Adrenal gland (tissue), 12 donors: ENCODE measurements around the gene ETF1. TPM values are rescaled to one million over a fixed set of nuclear protein-coding genes. Genes with fewer than 3 reads are reported as not detected.

Experiments
- DNase-seq, 7 donors: peaks; one replicate each; pipeline ENCODE4 v3.0.0-alpha.2; 2019 to 2020
- H3K27ac ChIP-seq, 5 donors: fragments of 200-600 bp; sonication (generic) in 4 of 5; 1 replicate in 3 of 5; 2 replicates in 2 of 5; pipeline versions ENCODE4 v1.5.1 to v1.8.0; 2016 to 2020; ENCODE audit warnings: mild to moderate bottlenecking in 1 of 5
- H3K27me3 ChIP-seq: fragments of 200-600 bp; 2 replicates; pipeline ENCODE4 v1.8.0; 2021
- H3K36me3 ChIP-seq, 2 donors: fragments of 200-600 bp; replicated peaks in 1 of 2; 1 replicate in 1 of 2; 2 replicates in 1 of 2; pipeline versions ENCODE4 v1.5.1 to v1.8.0; 2018 to 2022
- H3K4me1 ChIP-seq, 2 donors: fragments of 200-600 bp; replicated peaks in 1 of 2; 1 replicate in 1 of 2; 2 replicates in 1 of 2; pipeline versions ENCODE4 v1.5.1 to v1.8.0; 2018 to 2021
- H3K4me3 ChIP-seq, 4 donors: fragments of 200-600 bp; sonication (generic) in 3 of 4; one replicate each; pipeline ENCODE4 v1.5.1; 2016 to 2018
- H3K9me3 ChIP-seq, 3 donors: fragments of 200-600 bp; sonication (generic) in 1 of 3; replicated peaks in 1 of 3; 1 replicate in 2 of 3; 2 replicates in 1 of 3; pipeline versions ENCODE4 v1.5.1 to v1.8.0; 2016 to 2021
- POLR2A ChIP-seq, 2 donors: fragments of 450-650 bp; IDR thresholded peaks; one replicate each; pipeline ENCODE4 v1.6.1; 2017; ENCODE audit warnings: antibody characterized with exemption in 2 of 2, mild to moderate bottlenecking in 2 of 2, moderate library complexity in 1 of 2
- WGBS, 4 donors: extraction: QIAGEN DNeasy Blood & Tissue Kit in 2 of 4; methylation state at CpG; one replicate each; pipeline versions ENCODE4 v1.1.5 to v1.1.7; 2013 to 2017; 5-methylcytosine and 5-hydroxymethylcytosine counted together
- intact Hi-C, 2 donors: fragments of 100-400 bp; cut with DNase I; formaldehyde crosslinking; loops; one replicate each; pipeline versions ENCODE4 v1.14.1 to v1.15.0; 2022 to 2023
- polyA plus RNA-seq, 3 donors: library from polyadenylated mRNA; stranded (reverse); fragments of 200-250 nt in 2 of 3; fragments of 350-450 nt in 1 of 3; fragmentation: Illumina TruSeq in 1 of 3; extraction: RNeasy Lipid Tissue Mini Kit (QIAGEN cat#74804) in 1 of 3; gene quantifications; one replicate each; pipeline ENCODE4 v1.2.3, GENCODE V29; 2013 to 2014
- total RNA-seq, 9 donors: library from RNA; depleted of rRNA in 4 of 9; stranded (reverse); fragments of >200 nt in 4 of 9; fragments of 120-200 nt in 1 of 9; fragmentation: NEBNext Ultra II Directional in 1 of 9; extraction: Animal tissue kit (Norgen Biotek cat#: 25700) in 1 of 9; gene quantifications; one replicate each; pipeline versions ENCODE4 v1.1.0 to v1.2.4, GENCODE V29; 2013 to 2023
- TF ChIP-seq, protein P1 (sequence below), 6 experiments: fragments of 450-650 bp in 4 of 6; fragments of 200-600 bp in 2 of 6; sonication (generic) in 1 of 6; IDR thresholded peaks; 1 replicate in 5 of 6; 2 replicates in 1 of 6; pipeline versions ENCODE4 v1.5.1 to v1.8.0; 2016 to 2021; ENCODE audit warnings: antibody characterized with exemption in 6 of 6, mild to moderate bottlenecking in 2 of 6, moderate library complexity in 1 of 6
- donor health status: healthy with polysubstance abuse.
- donor health status: Bipolar disorder and iron deficiency.
- donor health status: DM: yes; HTN: yes; CAD: no.
- donor health status: DM: no; HTN: no; CAD: no.
- donor health status: DM: no; HTN: no; CAD: no.
- donor health status: DM: yes; HTN: yes; CAD: no.

Gene ETF1
- total and polyA plus RNA-seq, 12 donors, result 25.4 to 178 (median 72.3) TPM

GRCh38 chr5:138549414-138549813 is 6.4 kb upstream of the ETF1 start:
- intact Hi-C loops, result loop anchor here in 1 of 2 donors (5.0 kb wide), 1 partner anchor 97 kb away; no protein-coding TSS in a partner anchor
- no peak for DNase-seq
- Histone ChIP-seq H3K4me3 (no peak overlapping the region), H3K36me3 (peaks cover 0 to 9% of the 10 kb centered on the region in 2 donors), H3K9me3 (no peaks in the 10 kb centered on the region), H3K27ac (no peak overlapping the region), H3K27me3 (no peaks in the 10 kb centered on the region), H3K4me1 (peaks cover 20 to 42% of the 10 kb centered on the region in 2 donors)
- WGBS, 4 donors, result 92 to 99% (median 93%) methylated on average over 5 of the region's 5 CpGs
- no peak for TF ChIP-seq POLR2A (IDR thresholded peaks at IDR 0.05)
- TF ChIP-seq, protein P1, sequence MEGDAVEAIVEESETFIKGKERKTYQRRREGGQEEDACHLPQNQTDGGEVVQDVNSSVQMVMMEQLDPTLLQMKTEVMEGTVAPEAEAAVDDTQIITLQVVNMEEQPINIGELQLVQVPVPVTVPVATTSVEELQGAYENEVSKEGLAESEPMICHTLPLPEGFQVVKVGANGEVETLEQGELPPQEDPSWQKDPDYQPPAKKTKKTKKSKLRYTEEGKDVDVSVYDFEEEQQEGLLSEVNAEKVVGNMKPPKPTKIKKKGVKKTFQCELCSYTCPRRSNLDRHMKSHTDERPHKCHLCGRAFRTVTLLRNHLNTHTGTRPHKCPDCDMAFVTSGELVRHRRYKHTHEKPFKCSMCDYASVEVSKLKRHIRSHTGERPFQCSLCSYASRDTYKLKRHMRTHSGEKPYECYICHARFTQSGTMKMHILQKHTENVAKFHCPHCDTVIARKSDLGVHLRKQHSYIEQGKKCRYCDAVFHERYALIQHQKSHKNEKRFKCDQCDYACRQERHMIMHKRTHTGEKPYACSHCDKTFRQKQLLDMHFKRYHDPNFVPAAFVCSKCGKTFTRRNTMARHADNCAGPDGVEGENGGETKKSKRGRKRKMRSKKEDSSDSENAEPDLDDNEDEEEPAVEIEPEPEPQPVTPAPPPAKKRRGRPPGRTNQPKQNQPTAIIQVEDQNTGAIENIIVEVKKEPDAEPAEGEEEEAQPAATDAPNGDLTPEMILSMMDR (IDR thresholded peaks at IDR 0.05), result no peak

DNA sequence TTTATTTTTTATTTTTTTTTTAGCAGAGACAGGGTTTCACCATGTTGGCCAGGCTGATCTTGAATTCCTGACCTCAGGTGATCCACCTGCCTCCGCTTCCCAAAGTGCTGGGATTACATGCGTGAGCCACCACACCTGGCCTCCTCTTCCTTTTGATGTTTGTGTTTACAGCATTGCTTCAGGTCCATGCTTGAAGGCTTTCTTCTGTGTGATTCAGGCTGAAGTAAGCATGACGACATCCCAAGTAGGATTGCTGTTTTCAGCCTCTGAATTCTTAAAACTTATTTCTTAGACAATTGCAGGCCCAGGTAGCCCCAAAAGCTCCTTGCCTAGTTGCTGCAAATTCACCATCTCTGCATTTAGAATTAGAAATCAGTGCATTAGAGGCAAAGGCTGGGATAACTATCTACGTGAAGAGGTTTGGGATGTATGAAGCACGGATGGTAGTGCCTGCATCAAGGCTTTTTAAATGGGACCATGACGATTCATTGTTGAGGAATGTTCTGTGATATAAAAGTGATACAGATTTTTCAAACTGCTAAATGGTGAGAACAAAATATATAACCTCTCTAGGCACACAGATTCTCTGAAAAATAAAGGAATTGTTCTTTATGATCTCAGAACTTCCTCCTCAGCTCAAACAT is 3.0 kb upstream of the ETF1 start:
- H3K4me1 ChIP-seq, result peaks cover 33 to 56% of the 10 kb centered on the region in 2 donors
- intact Hi-C loops, result loop anchor here in 1 of 2 donors (5.0 kb wide), 1 partner anchor 94 kb away; no protein-coding TSS in a partner anchor
- no peaks in the 10 kb centered on the region for H3K9me3 ChIP-seq
- no peaks in the 10 kb centered on the region for H3K27me3 ChIP-seq
- no peaks in the 10 kb centered on the region for H3K36me3 ChIP-seq
- peak overlapping the region in 3 of 5 donors; percentile 46 to 100 (median 96) for H3K27ac ChIP-seq
- DNase-seq, result no peak
- no peak for TF ChIP-seq POLR2A (IDR thresholded peaks at IDR 0.05)
- TF ChIP-seq, protein P1 (IDR thresholded peaks at IDR 0.05), result no peak
- H3K4me3 ChIP-seq, result peak overlapping the region in 1 of 4 donors; percentile 95
- 60 to 74% (median 68%) methylated on average over 6 of the region's 6 CpGs for WGBS, 4 donors

GRCh38 chr5:138544181-138545134 is 1.4 kb upstream of the ETF1 start:
- peak in 1 of 2 donors; percentile 45 for TF ChIP-seq POLR2A (IDR thresholded peaks at IDR 0.05)
- TF ChIP-seq, protein P1 (IDR thresholded peaks at IDR 0.05), result no peak
- 47 to 53% (median 49%) methylated on average over 15 to 16 of the region's 16 CpGs for WGBS, 4 donors
- no peaks in the 10 kb centered on the region for H3K9me3 ChIP-seq
- peak overlapping the region; percentile 46 to 96 (median 76) for H3K4me3 ChIP-seq
- H3K27ac ChIP-seq, result peak overlapping the region; percentile 96 to 100 (median 99)
- peaks cover 41 to 72% of the 10 kb centered on the region in 2 donors for H3K4me1 ChIP-seq
- peak; percentile 51 to 71 (median 58) for DNase-seq
- intact Hi-C loops, result loop anchor here (5.0 kb wide), 2 partner anchors 87 to 92 kb away; no protein-coding TSS in a partner anchor
- H3K36me3 ChIP-seq, result no peaks in the 10 kb centered on the region
- H3K27me3 ChIP-seq, result no peaks in the 10 kb centered on the region

DNA sequence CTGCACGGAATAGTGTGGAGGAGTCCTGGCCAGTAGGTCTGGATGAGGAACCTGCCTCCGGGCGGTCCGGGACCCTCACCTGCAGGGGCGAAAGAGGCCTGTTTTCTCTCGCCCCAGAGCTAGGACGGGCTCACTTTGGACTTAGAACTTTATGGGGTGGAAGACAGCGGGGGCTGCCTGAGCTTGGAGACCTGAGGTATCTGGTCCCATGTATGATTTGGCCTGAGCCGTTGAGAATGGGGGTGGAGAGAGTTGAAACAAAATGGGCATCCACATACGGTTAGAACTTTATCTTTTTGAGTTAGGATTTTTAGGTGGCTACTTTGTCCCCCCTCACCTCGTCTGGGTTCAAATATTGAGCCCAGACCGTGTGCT is 681 bp upstream of the ETF1 start:
- no peak for DNase-seq
- Histone ChIP-seq H3K9me3 (no peaks in the 10 kb centered on the region), H3K27ac (peak overlapping the region; percentile 96 to 100 (median 99)), H3K27me3 (no peaks in the 10 kb centered on the region), H3K36me3 (no peaks in the 10 kb centered on the region), H3K4me3 (peak overlapping the region; percentile 46 to 96 (median 76)), H3K4me1 (peaks cover 48 to 77% of the 10 kb centered on the region in 2 donors)
- TF ChIP-seq POLR2A (IDR thresholded peaks at IDR 0.05), result peak; percentile 74 to 86
- TF ChIP-seq, protein P1 (IDR thresholded peaks at IDR 0.05), result peak in 1 of 6 experiments; percentile 21
- intact Hi-C loops, result loop anchor here in 1 of 2 donors (5.0 kb wide), 1 partner anchor 86 kb away; no protein-coding TSS in a partner anchor
- whole genome bisulfite sequencing, 4 donors, result 0% methylated on average over 7 to 12 of the region's 12 CpGs
